HG03097 (cell line): ENCODE data around the gene USP1.

Experiments
- ATAC-seq: cut with Tn5 transposase; IDR thresholded peaks from one replicate; pipeline ENCODE4 v1.9.1; 2021; ENCODE audit not compliant: unreplicated experiment, low FRiP score

USP1 gene

DNA sequence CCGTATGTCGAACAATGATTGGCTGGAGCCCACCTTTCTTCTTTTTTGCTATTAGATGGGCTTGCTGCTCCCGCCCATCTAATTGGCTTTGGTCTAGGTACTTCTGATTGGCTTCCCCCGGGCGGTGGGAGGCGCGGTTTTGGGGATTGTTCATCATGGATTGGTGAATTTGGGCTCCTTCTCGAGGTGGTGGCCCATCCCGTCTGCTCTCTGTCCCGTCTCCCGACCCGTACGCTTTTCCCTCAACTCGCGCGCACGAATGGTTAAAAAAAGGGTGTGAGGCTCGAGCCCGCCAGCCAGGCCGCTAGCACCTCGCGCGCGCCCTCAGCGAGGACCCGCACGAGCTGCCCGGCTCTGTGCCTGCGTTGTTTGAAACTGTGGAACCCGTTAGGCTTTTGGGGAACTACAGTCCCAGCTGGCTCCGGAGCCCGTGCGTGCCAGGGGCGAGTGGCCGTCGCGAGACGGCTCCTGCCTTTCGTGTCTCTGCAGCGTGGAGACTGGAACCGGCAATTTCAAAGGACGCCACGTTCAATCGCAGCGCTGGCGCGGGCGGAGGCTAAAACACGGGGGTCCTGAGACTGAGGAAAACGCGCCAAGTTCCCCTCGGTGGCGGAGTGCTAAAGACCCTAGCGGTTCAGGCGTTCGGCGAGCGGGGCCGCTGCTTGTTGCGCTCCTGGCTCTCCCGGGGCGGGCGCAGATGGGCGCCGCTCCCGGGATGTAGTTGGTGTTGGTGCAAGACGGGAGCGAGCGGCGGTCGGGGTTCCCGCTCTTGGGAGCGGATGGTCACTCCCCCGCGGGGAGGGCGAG is at the start of gene USP1:
Gene USP1, plus strand, starts transcription at position 584 of the 807 bp plus-strand sequence. CDS start 2,819 bp downstream, outside the sequence.
- ATAC-seq = peak; percentile 80

- no peak for ATAC-seq
These were observed 47.3 kb upstream of the USP1 start for GRCh38 chr1:62389531-62389930.

DNA sequence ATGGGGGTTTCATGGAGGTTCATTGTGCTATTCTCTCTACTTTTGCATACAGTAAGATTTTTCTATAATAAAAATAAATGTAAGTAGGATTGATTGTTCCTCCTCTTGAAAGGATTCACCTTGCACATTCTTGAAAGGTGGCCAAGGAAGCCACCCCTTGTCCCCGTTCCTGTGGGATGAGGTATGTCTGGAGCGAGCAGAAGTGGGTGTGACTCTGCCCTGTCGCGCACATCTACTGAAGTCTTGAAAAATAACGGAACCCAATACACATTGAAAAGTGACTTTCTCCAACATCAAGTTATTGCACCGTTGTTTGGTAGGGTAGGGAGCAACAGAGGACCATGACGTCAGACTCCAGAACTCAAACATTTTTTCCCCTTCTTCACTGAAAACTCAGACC is 46.8 kb upstream of the USP1 start:
- ATAC-seq = no peak

DNA sequence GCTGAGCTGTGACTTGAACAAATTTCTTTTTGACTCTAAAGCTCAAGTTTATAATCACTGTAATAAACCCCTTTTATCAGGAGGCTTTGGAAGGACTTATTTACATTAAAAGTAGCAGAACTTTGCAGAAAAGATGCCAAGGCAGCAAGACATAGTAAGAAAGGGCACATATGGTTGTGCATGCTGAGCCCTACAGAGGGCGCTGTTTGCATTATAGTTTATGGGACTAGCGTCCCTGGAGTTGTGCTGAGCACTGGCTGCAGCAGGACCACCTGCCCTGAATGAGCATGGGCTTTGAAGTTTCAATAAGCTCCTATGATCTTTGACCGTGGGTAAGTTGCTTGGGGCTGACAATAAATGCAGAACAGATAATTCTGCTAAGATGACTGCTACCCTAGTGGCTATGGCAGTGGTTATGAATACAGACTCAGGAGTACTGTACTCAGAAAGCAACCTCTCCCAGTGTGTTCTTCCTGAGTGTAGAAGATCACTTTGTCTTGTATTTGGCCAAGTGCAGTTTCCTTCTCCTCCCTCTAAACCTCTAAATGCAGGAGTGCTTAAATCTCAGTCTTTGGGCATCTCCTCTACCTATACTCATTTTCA is 45.4 kb upstream of the USP1 start:
- no peak for ATAC-seq

DNA sequence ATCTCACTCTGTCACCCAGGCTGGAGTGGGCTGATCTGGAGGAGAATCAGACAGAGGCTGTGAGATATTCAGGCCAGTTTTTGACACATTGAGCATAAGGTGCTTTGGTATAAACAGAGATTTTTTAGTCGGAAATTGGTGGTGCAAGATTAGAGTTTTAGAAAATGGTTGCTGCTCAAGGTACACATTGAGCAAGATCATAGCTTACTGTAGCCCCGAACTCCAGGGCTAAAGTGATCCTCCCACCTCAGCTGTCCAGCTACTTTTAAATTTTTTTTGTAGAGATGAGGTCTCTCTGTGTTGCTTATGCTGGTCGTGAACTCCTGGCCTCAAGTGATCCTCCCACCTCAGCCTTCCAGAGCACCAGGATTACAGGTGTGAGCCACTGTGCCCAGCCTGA is 43.9 kb upstream of the USP1 start:
- ATAC-seq = no peak

DNA sequence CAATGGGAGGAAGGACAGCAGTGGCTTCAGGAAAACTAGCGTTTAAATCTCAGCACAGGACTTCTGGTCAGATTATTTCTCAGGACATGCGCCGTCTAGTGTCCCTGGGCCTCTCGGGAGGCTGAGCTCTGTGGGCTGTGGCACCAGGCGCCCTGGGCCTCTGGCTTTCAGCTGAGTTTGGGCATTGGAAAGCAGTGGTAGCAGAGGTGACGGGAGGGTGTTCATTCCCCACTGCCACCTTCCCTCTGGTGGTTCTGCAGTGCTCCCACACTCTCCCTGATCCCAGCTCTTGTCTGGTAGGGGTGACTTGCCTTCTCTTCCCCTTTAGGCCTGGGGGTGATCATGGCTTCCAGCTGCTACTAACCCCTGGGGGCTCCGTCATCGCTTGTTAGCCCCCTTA is 42.2 kb upstream of the USP1 start:
- no peak for ATAC-seq

- ATAC-seq = no peak
These were observed 41.6 kb upstream of the USP1 start for GRCh38 chr1:62395291-62395690.

GRCh38 chr1:62396871-62397270 is 40.0 kb upstream of the USP1 start:
- no peak for ATAC-seq

DNA sequence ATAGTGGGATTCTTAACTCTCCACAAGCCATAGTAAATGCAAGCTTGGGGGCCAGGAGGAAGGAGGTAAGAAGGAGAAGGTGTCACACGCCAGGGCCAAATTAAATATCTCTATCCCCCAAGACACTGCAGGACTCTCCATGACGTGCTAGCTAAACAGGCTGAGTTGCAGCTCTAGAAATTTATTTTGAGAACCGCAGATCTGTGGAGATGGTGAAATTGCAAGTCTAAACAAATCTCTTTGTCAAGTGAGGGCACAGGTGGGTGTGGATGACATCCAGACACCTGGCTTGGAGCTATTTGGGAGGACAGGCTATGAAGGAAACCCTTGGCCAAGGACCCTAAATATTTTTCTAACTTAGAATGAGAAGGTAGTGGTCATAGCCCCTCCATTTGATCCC is 39.5 kb upstream of the USP1 start:
- ATAC-seq = no peak

DNA sequence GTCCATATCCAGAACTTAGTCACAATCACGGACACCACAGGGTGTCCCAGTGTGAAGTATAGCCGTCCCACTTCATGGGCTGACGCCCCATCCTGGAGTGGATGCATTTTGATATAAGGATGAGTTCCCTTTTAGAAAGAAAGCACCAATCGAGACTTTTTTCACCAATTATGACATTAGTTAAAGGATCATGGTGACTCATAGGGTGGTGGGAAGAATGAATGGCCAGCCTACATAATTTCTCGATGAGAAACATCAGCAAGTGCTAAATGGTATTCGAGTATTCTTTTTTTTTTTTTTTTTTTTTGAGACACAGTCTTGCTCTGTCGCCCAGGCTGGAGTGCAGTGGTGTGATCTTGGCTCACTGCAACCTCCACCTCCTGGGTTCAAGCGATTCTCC is 38.5 kb upstream of the USP1 start:
- ATAC-seq = no peak

DNA sequence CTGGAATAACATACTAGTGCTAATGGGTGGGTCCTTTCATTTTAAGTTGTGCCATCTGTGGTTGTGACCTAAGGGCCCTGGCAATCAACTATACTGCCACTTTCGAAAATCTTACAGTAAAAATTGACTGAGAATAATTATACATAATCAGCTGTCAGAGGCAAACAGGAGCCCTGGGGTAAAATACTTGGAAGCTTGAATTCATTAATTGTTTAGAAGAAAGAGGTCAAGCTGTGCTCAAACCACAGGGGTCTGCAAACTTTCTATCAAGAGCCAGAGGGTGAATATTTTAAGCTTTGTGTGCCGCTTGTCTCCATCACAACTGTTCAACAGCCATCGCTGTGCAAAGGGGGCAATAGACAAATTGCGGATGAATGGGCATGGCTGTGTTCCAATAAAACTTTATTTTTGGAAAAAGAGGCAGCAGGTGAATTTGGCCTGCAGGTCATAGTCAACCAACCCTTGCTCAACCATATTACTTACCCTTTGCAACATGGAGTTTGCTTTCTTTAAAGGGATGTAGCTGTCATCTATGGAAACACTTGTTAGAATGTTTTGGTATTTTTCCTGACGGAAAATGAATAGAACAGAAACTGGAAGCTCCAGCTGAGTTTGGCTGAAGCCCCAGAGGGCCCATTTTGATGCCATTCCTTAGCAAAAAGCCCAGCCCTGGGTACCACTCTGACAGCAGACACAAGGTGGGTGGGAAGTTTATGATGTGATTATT is 35.7 kb upstream of the USP1 start:
- ATAC-seq = no peak

GRCh38 chr1:62405247-62405646 is 31.6 kb upstream of the USP1 start:
- no peak for ATAC-seq

- ATAC-seq = no peak
These were observed 30.3 kb upstream of the USP1 start for GRCh38 chr1:62406576-62406975.

GRCh38 chr1:62407398-62408009 is 29.3 kb upstream of the USP1 start:
- no peak for ATAC-seq

GRCh38 chr1:62415687-62416086 is 21.2 kb upstream of the USP1 start:
- no peak for ATAC-seq

DNA sequence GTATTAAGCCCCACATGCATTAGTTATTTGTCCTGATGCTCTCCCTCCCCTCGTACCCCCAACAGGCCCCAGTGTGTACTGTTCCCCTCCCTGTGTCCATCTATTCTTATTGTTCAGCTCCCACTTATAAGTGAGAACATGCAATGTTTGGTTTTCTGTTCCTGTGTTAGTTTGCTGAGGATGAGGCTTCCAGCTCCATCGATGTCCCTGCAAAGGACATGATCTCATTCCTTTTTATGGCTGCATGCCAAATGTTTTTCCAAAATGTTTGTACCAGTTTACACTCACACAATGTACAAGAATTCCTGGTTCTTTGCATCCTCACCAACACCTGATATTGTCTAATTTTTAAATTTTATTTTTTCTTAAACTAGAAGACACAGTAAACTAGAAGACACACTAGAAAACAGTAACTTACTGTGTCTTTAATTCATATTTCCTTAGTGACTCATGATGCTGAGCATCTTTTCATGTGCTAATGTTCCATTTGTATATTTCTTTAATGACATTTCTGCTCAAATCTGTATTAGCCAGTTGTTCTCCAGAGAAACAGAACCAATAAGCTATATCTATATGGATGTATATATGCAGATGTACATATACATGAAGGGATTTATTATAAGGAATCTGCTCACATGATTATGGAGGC is 19.4 kb upstream of the USP1 start:
- no peak for ATAC-seq

- no peak for ATAC-seq
These were observed 16.6 kb upstream of the USP1 start for GRCh38 chr1:62420214-62420613.

GRCh38 chr1:62423580-62424242 is 13.1 kb upstream of the USP1 start:
- no peak for ATAC-seq

- ATAC-seq = no peak
These were observed 12.4 kb upstream of the USP1 start for GRCh38 chr1:62424411-62424810.

GRCh38 chr1:62425041-62425440 is 11.8 kb upstream of the USP1 start:
- no peak for ATAC-seq
